Measurements from ENCODE around the gene PEMT. TPM values are rescaled to one million over a fixed set of nuclear protein-coding genes. Genes with fewer than 3 reads are reported as not detected.

Gene PEMT
- total and polyA plus RNA-seq, 9 of the 15 experiments (the other 6 are each of a cell fraction or from before 2014, with no cell fraction given): 1.4 to 36.4 (median 13.6) TPM

DNA sequence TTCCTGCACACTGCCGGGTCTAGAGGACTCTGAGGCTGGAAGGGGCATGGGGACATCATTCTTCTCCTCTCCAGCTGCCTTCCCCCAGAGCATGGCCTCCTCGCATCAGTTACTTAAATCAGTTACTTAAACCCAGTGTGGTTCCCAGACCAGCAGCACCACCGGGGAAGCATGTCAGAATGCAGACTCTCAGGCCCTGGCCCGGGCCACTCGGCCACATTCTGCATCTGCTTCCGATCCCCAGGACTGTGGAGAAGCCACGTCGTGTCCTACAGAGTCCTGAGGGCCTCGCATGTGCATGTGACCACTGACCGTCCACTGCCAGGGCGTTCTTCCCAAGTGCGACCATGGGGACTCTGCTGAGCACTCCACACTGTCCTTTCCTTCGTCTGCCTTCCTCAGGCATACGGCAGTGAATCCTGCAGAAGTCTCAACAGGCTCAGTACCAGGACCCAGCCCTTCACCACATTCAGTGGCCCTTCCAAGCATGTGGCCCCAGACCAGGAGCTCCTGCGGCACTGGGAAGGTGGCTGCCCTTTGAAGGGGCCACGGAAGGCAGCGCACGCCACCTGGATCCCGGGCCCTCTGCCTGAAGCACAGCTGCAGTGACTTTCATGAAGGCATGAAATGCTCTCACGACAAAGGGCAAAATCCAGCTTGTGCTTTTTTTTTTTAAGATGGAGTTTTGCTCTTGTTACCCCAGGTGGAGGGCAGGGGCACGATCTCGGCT, 48.4 kb downstream of the PEMT start:
- ATAC-seq: no peak
- H4K20me1 ChIP-seq (replicated peaks; ENCODE audit: control insufficient read depth, insufficient read depth, low read length): no peaks in the 10 kb centered on the region
- 76% methylated on average over 21 of the region's 22 CpGs for WGBS (ENCODE audit: insufficient coverage, low coverage, missing lambda C conversion rate)
- no peak for TF ChIP-seq HDAC6 (IDR thresholded peaks at IDR 0.05; ENCODE audit: low read depth, low read length)
- TF ChIP-seq, protein P1, sequence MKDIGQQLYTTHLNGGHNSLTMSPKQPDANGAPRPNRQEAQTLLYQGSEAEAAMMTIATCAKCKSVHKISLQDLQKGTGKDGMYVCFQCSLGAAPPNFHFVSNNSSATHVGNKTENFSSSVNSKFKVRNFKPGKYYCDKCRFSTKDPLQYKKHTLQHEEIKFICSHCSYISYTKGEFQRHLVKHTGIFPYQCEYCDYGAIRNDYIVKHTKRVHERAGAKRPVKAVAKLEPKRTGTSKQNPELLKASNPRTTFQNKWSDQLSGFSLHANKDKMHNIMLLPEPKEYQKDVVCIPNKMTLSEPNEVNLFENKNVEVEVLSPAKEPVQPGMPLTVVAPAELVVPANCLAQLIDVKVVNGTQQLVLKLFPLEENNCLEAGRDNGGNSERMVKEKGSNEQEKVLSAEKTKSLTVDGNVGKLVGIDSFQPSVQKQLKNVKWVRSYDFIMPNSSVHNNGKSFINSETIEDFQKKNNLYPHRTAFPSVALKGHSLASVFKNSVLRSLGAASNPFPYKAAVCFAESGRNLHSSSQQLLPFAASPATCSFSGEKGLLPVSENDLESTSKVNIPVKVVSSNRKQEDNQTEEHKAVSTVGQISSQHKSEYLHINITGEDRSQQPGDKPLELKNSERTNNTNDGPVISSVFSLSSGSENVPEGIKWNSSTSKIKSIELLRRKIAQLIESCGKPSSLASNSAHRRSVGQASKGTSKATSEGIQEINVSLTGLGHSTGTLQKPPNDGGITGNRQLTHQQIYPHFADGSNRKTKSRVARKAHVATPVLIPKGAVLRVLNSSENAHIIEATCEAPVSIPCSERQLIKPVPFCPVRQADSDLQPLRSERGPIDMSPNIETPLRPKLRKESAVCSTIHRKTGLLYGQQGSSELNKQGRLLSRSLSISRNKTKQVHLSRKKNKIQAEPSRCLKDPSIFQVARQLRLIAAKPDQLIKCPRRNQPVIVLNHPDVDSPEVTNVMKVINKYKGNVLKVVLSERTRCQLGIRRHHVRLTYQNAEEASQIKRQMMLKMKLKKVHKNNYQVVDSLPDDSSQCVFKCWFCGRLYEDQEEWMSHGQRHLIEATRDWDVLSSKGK (CRISPR knock-in tag; IDR thresholded peaks at IDR 0.05): no peak
- no peaks in the 10 kb centered on the region for H3K79me2 ChIP-seq (ENCODE audit: control insufficient read depth, insufficient read depth, low read length)
- peaks cover 5 to 18% of the 10 kb centered on the region in 2 experiments; a peak in 4 of 5 replicates for H3K4me1 ChIP-seq (replicated peaks in 1 of 2; ENCODE audit: control insufficient read depth in 2 of 2, insufficient read depth in 2 of 2, low read length in 2 of 2)
- ChIA-PET CTCF (ENCODE audit: low intra/inter-chr PET ratio) (no interaction called here), POLR2A (no interaction called here)
- H3K27me3 ChIP-seq (ENCODE audit: control insufficient read depth in 2 of 2, insufficient read depth in 2 of 2, low read length in 2 of 2): no peaks in the 10 kb centered on the region
- H3K36me3 ChIP-seq (ENCODE audit: control insufficient read depth, insufficient read depth, low read length): no peaks in the 10 kb centered on the region
- intact Hi-C loops (cut with micrococcal nuclease): no loop called here
- no peak overlapping the region for H3K4me2 ChIP-seq (ENCODE audit: insufficient read depth, low read length)
- H2AFZ ChIP-seq (ENCODE audit: low read depth, low read length): no peak overlapping the region
- in situ Hi-C loops (cut with MboI): no loop called here
- 0 out of 4 replicates have a peak overlapping the region, but pooled peaks of 1 of the 2 experiments have one; percentile 26 for H3K9ac ChIP-seq (ENCODE audit: insufficient read depth in 1 of 2, low read depth in 2 of 2, low read length in 2 of 2)
- no peaks in the 10 kb centered on the region for H3K9me3 ChIP-seq (replicated peaks; ENCODE audit: control insufficient read depth, insufficient read depth, low read depth, low read length)
- no peak overlapping the region for H3K4me3 ChIP-seq
- FAIRE-seq: no peak
- DNase-seq (ENCODE audit: extremely low read depth in 1 of 4, low spot score in 3 of 4): no peak
- no peaks in the 10 kb centered on the region for H3K9me1 ChIP-seq (ENCODE audit: control insufficient read depth, insufficient read depth, low read length)
- no peak overlapping the region for H3K27ac ChIP-seq (ENCODE audit: extremely low read depth, low read depth, low read length)
- BruUV-seq (replicated peaks): no TSS peak

All from K562 (cell line).